Glutamatergic neuron (in vitro differentiated cells): ENCODE data around the gene OTC. TPM values are rescaled to one million over a fixed set of nuclear protein-coding genes. Genes with fewer than 3 reads are reported as not detected.

Experiments used
- DNase-seq: peaks from one replicate; pipeline ENCODE4 v3.0.0; 2022
- H3K27ac Mint-ChIP-seq: one replicate; pipeline ENCODE4 v1.8.0; 2020; ENCODE audit warnings: mild to moderate bottlenecking, mixed read lengths, inconsistent platforms; ENCODE audit not compliant: unreplicated experiment
- H3K27me3 Mint-ChIP-seq: one replicate; pipeline ENCODE4 v1.8.0; 2020; ENCODE audit warnings: mild to moderate bottlenecking, moderate library complexity, mixed read lengths, inconsistent platforms; ENCODE audit not compliant: unreplicated experiment
- H3K36me3 Mint-ChIP-seq: one replicate; pipeline ENCODE4 v1.8.0; 2020; ENCODE audit warnings: mild to moderate bottlenecking, mixed read lengths, inconsistent platforms; ENCODE audit not compliant: unreplicated experiment
- H3K4me1 Mint-ChIP-seq: one replicate; pipeline ENCODE4 v1.8.0; 2020; ENCODE audit warnings: mild to moderate bottlenecking, low read depth, mixed read lengths, inconsistent platforms; ENCODE audit not compliant: unreplicated experiment
- H3K4me3 Mint-ChIP-seq: one replicate; pipeline ENCODE4 v1.8.0; 2020; ENCODE audit warnings: mild to moderate bottlenecking, mixed read lengths, inconsistent platforms; ENCODE audit not compliant: unreplicated experiment
- H3K9me3 Mint-ChIP-seq: one replicate; pipeline ENCODE4 v1.8.0; 2020; ENCODE audit warnings: mild to moderate bottlenecking, moderate library complexity, mixed read lengths, inconsistent platforms; ENCODE audit not compliant: unreplicated experiment
- total RNA-seq: library from RNA; stranded (reverse); fragmentation: NEBNext Ultra II Directional; extraction: Animal tissue kit (Norgen Biotek cat#: 25700); gene quantifications from one replicate; pipeline ENCODE4 v1.2.1, GENCODE V29; 2021; ENCODE audit not compliant: unreplicated experiment
- TF ChIP-seq, protein P1 (sequence below): fragments of 200-600 bp; sonication (generic); IDR thresholded peaks from one replicate; pipeline ENCODE4 v1.5.0; 2021; ENCODE audit not compliant: partially characterized antibody, unreplicated experiment

Gene OTC
- total RNA-seq, 1 donor from 2014 or later, result not detected

DNA sequence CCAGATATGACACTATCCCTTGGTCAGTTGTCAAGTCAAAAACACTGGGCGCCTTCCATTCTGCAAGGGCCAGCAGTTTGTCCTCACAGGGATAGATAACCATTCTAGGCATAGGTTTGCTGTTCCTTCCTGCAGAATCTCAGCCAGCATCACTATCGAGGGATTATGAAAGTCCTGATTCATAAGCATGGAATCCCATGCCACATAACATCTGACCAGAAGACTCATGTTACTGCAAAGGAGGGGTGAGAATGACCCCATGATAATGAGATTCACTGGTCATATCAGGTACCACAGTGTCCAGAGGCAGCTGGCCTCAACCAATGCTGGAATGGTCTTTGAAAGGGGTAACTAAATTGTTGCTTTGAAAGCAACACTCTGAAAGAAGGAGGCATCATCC, 84.7 kb downstream of the OTC start:
- TF ChIP-seq, protein P1, sequence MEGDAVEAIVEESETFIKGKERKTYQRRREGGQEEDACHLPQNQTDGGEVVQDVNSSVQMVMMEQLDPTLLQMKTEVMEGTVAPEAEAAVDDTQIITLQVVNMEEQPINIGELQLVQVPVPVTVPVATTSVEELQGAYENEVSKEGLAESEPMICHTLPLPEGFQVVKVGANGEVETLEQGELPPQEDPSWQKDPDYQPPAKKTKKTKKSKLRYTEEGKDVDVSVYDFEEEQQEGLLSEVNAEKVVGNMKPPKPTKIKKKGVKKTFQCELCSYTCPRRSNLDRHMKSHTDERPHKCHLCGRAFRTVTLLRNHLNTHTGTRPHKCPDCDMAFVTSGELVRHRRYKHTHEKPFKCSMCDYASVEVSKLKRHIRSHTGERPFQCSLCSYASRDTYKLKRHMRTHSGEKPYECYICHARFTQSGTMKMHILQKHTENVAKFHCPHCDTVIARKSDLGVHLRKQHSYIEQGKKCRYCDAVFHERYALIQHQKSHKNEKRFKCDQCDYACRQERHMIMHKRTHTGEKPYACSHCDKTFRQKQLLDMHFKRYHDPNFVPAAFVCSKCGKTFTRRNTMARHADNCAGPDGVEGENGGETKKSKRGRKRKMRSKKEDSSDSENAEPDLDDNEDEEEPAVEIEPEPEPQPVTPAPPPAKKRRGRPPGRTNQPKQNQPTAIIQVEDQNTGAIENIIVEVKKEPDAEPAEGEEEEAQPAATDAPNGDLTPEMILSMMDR, result no peak
- no peak overlapping the region for H3K27ac Mint-ChIP-seq
- no peaks in the 10 kb centered on the region for H3K36me3 Mint-ChIP-seq
- H3K9me3 Mint-ChIP-seq, result no peaks in the 10 kb centered on the region
- no peak for DNase-seq
- H3K4me1 Mint-ChIP-seq, result no peaks in the 10 kb centered on the region
- H3K4me3 Mint-ChIP-seq, result no peak overlapping the region
- no peaks in the 10 kb centered on the region for H3K27me3 Mint-ChIP-seq

DNA sequence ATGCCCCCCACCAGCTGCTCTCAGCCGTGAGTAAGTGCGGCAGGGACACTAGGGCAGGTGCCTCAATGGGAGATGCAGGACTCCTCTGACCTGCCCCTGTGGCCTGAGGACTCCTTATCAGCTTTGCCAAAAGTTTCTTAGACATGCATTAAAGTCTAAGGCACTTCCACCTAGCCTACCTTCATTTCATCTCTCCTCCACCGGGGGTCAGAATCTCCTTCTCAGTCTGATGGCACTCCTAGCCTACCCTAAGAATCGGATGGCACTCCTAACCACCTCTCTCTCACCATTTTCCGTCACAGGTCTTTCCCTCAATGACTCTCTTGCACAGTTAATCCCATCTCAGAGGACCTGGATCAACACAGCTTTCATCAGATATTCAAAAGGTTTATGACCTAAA, 85.9 kb downstream of the OTC start:
- H3K4me3 Mint-ChIP-seq, result no peak overlapping the region
- H3K27ac Mint-ChIP-seq, result no peak overlapping the region
- H3K9me3 Mint-ChIP-seq, result no peaks in the 10 kb centered on the region
- no peaks in the 10 kb centered on the region for H3K27me3 Mint-ChIP-seq
- TF ChIP-seq, protein P1, result no peak
- no peaks in the 10 kb centered on the region for H3K36me3 Mint-ChIP-seq
- no peaks in the 10 kb centered on the region for H3K4me1 Mint-ChIP-seq
- DNase-seq, result no peak

DNA sequence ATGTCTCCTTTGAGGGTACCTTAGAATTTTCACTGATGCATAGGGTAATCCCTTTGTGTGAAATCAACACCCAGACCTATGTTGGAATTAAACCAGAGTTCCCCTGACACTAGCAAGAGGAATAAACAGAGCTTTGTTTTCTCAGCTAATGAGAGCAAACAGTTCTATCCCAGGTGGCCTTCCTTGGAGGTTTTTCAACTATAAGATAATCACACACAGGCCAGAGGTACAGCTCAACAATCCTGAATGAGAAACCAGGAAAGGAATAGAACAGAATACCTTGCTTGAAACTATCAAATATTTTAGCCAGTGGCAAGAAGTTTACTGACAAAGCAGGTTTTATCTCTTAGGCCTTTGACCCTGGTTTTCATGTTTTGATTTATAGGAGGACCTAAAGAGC, 100.2 kb downstream of the OTC start:
- H3K36me3 Mint-ChIP-seq, result no peaks in the 10 kb centered on the region
- TF ChIP-seq, protein P1, result no peak
- no peak overlapping the region for H3K27ac Mint-ChIP-seq
- H3K27me3 Mint-ChIP-seq, result no peaks in the 10 kb centered on the region
- H3K9me3 Mint-ChIP-seq, result no peaks in the 10 kb centered on the region
- no peaks in the 10 kb centered on the region for H3K4me1 Mint-ChIP-seq
- no peak for DNase-seq
- no peak overlapping the region for H3K4me3 Mint-ChIP-seq

DNA sequence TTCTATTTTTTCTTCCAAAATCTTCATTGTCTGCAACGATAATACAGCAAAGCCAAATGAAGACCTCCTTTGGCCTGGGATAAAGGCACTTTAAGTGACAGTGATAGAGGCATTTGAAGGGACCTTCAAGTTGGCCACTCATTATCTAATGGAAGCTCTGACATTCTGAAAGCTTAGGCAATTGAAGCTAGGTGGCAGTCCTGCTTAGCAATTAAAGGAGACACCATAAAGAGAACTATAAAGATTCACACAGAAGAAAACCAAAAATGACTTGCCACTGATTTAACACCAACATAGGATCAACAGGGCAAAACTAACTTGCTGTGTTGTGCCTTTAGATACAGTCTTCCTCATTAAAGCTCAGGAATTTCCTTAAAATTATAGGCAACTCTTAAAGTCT, 105.7 kb downstream of the OTC start:
- no peak for DNase-seq
- no peaks in the 10 kb centered on the region for H3K9me3 Mint-ChIP-seq
- TF ChIP-seq, protein P1, result no peak
- H3K4me1 Mint-ChIP-seq, result no peaks in the 10 kb centered on the region
- H3K27ac Mint-ChIP-seq, result no peak overlapping the region
- H3K27me3 Mint-ChIP-seq, result no peaks in the 10 kb centered on the region
- H3K4me3 Mint-ChIP-seq, result no peak overlapping the region
- no peaks in the 10 kb centered on the region for H3K36me3 Mint-ChIP-seq

DNA sequence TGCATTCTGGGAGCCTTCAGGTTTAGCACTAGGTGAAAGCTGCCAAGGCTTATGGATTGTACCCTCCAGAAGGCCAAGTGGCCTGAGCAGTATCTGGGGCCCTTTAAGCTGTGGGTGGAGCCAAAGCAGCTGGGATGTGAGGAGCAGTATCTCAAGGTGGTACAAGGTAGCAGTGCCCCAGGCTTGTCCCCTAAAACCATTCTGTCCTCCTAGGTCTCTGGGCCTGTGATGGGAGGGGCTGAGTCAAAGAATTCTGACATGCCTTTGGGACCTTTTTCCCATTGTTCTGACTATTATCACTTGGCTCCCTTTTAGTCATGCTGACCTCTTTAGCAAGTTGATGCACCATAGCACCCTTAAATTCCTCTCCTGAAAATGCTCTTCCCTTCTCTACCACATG, 109.9 kb downstream of the OTC start:
- H3K36me3 Mint-ChIP-seq, result no peaks in the 10 kb centered on the region
- TF ChIP-seq, protein P1, result no peak
- H3K27me3 Mint-ChIP-seq, result no peaks in the 10 kb centered on the region
- DNase-seq, result no peak
- H3K4me1 Mint-ChIP-seq, result no peaks in the 10 kb centered on the region
- no peak overlapping the region for H3K4me3 Mint-ChIP-seq
- peaks cover 1% of the 10 kb centered on the region for H3K9me3 Mint-ChIP-seq
- no peak overlapping the region for H3K27ac Mint-ChIP-seq
